HG02885 (cell line): ENCODE results near the gene DLGAP1.
"Not testable (repeated sequence)": the region's sequence is repeated elsewhere in the genome, so short reads cannot be mapped to it uniquely, and the experiment has no call there.

ENCODE experiments used
- ATAC-seq: cut with Tn5 transposase; IDR thresholded peaks from one replicate; pipeline ENCODE4 v1.9.1; 2021; ENCODE audit warnings: mild to moderate bottlenecking; ENCODE audit not compliant: unreplicated experiment, poor library complexity

The DLGAP1 gene

DNA sequence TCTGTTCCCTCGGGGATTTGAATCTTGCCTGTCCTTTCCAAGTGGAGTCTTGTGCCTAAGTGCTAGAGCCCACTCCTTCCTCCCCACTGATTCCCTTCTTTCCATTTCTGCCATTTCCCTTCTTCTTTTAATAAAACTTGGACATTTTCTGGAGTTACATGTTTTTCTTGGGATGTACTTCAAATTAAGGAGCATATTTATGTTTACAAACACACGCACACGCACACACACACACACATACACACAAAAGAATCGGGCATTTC is 850.9 kb downstream of the DLGAP1 start:
- no peak for ATAC-seq

DNA sequence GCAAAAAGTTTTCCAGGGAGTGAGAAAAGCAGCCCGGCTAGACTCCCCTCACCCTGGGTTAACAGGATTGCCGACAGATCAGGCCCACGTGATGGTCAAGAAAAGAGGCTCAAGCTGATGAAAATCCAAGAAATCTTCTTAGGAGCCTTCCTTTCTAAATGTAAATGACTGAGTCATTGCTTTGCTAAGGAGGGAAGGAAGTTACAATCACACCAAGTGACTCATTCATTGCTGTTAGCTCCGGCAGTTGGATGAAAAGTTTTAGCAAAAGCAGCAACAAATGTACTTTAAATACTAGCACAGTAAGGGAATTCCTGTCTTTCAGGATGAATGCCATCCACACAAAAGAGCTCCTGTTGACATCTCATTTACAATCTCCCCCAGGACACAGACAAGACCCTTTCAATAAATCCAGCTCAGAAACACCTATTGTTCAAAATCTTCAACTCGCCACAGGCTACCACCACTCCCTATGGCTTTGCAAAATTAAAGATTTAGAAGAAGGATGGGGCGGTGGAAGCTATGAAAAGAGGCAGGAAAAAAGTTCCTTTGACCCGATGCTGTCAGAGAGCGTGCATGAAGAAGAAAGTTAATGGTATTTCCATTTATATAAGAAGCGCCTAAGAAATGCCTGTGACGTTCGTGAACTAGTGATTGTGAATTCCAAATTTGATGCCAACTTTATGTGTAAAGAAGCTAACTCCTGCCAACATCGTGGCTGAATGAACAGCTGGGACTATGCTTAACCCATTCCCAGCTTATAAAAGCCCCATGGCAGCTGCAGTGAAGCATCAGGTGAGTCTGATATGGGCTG is 851.5 kb downstream of the DLGAP1 start:
- ATAC-seq = peak; percentile 27

DNA sequence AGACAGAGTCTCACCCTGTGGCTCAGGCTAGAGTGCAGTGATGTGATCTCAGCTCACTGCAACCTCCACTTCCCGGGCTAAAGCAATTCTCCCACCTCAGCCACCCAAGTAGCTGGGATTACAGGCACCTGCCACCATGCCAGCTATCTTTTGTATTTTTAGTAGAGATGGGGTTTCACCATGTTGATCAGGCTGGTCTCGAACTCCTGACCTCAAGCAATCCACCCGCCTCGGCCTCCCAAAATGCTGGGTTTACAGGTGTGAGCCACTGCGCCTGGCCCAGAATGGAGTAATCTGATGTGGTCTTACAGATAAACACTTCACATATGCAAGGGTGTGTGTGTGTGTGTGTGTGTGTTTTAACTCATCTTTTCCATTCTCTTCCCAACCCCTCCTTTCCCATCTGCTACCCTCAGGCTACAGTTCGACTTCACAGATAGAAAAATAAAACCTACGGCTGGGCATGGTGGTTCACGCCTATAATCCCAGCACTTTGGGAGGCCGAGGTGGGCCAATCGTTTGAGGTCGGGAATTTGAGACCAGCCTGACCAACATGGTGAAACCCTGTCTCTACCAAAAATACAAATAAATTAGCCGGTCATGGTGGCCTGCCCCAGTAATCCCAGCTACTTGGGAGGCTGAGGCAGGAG is 853.9 kb downstream of the DLGAP1 start:
- ATAC-seq = not testable (repeated sequence)

DNA sequence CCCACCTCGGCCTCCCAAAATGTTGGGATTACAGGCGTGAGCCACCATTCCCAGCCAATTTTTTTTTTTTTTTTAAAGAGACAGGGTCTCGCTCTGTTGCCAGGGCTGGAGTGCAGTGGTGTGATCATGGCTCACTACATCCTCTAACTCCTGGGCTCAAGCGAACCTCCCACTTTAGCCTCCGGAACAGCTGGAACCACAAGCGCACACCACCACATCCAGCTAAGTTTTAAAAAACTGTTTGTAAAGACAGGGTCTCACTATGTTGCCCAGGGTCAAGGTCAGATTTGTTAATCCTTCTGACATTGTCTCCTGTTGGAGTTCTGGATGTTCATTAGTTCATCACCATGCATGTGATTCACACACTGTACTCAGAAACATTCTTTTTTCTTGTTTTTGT is 855.2 kb downstream of the DLGAP1 start:
- no peak for ATAC-seq

DNA sequence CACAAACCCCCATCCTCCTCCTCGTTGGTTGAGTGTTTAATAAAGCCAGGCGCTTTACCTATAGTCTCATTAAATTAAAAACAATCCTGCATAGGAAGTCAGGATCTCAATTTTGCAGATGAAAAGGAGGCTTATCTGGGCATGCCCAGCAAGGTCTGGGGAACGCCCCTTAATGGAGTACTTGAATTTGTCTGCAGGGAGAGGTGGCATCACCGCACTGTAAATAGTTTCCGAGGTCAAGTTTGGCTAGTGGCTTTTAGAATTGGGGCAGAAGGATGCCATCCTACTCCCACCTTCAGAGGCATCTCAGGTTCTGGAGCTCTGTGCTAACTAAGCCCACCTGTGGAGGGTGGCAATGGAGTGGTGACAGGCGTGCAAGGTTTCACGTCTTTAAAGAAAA is 855.9 kb downstream of the DLGAP1 start:
- ATAC-seq = no peak

DNA sequence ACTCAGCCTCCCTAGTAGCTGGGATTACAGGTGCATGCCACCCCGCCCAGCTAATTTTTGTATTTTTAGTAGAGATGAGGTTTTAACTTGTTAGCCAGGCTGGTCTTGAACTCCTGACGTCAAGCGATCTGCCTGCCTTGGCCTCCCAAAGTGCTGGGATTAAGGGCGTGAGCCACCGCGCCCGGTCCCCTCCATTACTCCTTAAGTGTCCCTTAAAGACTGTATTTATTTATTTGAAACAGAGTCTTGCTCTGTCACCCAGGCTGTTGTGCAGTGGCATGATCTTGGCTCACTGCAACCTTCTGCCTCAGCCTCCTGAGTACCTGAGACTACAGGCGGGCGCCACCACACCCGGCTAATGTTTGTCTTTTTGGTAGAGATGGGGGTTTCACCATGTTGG is 856.5 kb downstream of the DLGAP1 start:
- ATAC-seq = no peak

DNA sequence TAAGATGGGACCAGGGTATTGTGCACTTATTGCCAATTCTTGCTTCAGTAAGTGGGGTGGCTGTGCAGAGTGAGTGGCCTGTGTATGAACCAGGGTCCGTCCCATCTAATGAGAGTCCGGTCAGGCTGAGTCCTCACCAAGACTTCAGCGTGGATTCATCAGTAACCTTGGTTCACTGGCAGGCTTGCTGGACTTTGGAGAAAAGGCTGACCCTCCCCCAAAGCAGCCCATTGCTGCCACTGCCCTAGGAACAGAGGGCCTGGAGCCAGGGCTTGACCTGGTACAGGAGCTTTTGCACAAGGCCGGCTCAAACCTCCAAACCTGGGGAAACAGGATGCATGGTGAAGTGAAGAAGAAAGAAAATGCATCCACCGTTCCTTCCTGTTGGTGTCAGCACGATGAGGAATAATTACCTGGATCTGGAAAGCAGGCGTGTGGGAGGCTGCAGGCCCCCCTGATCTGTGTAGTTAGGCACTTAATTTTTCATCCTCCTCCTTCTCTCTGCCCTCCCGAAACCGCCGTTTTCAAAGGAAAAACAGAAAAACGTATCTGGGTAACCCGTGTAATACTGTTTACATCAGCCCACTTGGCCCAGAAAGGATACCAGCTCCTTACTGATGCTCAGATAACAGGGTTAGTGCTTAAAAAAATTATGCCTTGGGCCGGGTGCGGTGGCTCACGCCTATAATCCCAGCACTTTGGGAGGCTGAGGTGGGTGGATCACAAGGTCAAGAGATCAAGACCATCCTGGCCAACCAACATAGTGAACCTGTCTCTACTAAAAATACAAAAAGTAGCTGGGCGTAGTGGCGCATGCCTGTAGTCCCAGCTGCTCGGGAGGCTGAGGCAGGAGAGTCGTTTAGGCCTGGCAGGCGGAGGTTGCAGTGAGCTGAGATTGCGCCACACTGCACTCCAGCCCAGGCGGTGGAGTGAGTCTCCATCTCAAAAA is 857.4 kb downstream of the DLGAP1 start:
- ATAC-seq = no peak

DNA sequence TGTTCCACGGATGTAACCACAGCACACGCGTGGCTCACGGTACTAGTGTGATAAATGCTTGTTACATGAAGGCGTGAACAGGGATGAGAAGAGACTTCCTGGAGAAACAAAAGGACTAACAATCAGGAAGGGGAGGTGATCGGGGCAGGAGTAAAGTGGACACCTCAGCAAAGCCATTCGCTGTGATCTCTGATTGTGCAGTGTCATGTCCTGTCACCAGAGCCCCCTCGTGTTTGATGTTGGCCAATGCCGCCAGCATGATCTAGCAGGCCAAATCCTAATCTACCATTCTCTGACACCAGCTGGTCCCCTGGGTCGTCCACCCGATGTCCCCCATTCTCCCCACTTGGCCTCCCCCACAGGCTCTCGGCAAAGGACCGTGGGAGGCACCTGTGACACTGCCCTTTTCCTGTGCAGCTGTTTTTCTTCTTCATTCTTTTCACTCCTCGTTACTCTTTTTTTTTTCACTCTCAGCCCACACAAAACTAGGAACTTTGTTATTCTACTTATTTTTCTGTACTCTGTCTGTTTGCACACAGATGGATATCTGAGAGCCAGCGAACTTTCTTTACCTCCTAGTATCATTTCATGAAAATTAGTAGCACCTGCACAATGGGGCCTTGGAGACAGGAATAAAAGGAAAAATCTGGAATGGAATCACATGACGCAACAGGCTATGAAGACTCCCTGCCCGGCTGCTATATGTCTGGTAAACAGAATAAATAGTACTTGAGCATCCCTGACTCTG is 858.3 kb downstream of the DLGAP1 start:
- ATAC-seq = peak; percentile 35

DNA sequence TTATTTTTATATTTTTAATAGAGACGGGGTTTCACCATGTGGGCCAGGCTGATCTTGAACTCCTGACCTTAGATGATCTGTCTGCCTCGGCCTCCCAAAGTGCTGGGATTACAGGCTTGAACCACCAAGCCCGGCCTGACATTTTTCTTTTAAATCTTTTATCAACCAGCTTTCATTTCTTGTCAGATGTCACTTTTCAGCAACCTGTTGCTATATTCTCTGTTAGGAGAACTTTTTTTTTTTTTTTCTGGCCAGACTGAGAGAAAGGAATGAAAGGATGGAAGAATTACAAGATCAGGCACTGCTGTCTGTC is 858.8 kb downstream of the DLGAP1 start:
- no peak for ATAC-seq

DNA sequence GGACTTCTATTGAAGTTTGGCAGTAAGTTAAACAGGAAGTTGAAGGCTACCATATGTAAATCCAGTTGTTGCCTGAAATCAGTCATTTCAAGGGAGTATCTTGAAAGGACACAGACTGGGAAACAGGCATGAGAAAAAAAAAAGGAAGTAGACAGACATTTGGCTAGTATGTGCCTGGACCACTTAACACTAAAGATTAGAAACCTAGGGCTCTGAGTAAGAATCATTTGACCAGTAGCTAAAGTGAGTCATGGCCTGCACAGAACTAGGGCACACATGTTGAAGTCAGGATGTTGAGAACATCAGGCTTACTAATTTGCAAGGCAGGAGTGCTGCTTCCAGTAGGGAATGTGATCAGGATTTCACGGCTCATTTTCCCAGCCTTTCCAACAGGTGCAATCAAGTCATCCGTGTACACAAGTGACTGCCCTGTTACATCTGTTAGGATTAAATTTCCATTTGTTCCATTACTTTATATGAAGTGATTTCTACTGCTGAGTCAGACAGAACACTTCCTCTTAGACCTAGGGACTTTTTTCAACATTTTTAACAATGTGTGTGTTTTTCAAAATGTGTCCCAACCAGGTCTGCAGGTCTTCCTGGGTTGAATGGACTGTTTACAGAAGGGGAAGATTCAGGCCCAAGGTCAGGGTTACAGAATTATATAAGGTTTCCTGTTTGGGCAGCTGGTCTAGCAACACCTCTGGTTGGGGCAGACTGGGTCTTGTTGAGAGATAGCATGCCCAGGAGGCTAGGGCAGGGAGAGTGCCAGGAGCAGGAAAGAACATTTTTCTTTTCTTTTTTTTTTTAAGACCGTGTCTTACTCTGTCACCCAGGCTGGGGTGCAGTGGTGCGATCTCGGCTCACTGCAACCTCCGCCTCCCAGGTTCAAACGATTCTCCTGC is 859.5 kb downstream of the DLGAP1 start:
- peak; percentile 57 for ATAC-seq

DNA sequence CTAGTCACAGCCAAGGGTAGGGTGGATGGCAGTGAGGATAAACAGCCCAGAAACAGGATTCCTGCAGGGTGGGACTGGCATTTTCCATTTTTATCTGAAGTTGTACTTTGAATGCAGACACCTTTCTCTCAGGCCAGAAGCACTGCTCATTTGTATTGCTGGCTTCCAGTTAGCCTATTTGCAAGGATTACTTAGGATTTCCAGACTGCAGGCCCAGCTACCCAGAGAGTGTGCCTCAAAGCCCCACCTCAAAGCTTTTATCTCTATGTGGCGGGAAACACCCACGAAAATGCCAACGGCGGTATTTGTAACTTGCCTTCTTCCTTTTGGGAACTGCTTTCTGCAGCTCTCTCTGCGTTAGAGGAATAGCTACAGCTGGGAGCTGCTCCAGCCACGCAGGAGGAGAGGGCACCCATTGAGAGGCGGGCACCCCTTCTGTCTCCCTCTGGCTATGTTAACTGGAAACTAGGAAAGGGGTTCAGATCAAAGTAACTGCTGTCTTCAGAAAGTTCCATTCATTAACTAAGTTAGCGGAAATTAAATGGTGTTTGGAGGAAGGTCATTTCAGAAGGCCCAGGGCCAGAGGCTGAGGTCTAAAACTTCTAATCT is 860.2 kb downstream of the DLGAP1 start:
- ATAC-seq = no peak

DNA sequence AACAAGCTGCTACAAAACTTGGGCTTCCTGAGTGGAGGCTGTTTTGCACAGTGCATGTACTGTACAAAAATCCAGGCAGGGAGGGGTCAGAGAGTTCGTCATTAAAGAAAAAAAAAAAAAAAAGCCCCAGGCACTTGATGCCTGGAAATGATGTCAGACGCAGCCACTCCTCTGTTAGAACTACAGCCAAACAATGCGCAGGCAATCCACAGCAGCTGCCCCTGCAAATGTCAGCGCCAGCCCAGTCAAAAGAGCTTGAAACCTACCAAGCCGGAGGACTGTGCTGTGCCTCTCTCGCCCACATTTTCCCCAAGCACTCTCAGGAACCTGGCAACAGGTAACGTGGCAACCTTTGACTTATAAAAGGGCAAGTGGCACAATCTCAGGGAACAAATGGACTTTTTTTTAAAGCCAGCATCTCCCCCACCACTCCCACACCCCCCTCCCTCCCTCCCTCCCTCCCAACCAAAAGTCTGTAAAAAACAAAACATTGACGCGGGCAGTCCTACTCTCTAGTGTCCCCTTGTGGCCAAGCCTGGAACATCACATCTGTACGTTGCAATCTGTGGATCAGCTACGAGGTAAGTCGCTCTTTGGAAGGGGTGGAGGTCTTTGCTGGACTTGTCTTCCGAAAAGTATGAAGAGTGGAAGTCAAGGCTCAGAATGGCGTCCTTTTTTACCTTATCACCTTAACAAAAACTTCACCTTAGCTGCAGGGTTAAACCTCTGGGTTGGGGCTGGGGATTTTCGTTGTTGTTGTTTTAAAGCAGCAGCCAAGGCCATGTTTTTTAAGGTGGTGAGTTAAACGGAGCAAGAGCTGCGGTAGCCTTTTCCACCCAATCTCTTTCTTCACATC is 861.0 kb downstream of the DLGAP1 start:
- peak; percentile 57 for ATAC-seq

DNA sequence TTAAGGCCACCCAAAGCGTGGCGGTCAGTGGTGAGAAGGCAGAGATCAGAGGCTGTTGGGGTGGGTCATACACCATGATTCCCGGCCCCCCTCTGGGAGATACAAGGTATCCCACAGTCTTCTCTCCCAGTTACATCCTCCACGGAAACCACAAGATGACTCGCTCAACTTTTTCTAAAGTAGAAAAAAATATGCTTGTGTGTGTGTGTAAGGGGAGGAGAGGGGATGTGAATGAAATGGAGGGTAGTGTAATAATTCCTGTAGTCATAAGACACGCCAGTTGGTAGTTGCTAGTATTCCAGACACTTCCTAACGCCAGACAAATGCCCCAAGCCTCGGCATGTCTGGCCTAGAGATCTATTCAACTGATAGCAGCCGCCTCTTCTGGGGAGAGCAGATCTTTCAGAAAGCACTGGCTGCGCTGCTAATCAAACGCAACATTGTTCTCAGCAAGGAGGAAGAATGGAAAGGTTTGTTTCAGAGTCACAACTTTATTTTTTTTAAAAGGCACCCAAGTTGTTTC is 861.7 kb downstream of the DLGAP1 start:
- ATAC-seq = no peak

DNA sequence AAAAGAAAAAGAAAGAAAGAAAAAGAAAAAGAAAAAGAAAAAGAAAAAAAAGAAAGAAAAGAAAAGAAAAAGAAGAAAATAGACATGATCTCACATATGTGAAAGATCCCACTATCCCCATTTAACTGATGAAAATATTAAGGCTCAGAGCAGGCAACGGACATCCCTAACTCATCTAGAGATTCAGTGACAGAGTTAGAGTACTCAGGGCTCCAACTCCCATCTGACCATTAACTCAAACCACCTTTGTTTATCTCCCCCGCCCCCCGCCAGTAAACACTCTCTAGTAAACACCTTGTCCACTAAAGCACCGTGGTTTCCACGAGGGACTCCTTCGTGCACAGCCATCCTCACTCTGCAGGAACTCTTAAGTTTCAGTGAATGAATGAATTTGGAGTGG is 862.2 kb downstream of the DLGAP1 start:
- ATAC-seq = no peak

DNA sequence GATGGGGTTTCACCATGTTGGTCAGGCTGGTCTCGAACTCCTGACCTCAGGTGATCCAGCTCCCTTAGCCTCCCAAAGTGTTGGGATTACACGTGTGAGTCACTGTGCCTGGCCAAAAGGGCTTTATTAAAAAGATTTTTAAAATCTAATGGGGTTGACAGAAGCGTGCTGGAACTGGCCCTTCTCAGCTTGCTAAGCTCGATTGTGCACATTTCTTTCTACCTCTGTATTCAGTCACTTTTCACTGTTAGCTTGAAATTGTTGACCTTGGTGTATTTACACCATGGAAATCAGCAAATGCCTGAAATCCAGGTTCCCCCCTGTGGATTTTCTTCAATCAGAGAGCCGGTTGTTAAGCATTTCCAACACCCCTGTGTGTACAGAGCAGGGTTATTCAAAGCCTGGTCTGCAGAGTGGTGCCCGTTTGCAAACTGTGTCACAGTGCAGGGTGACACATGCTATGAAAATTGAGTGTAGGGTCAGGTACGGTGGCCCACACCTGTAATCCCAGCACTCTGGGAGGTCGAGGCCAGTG is 864.9 kb downstream of the DLGAP1 start:
- no peak for ATAC-seq

DNA sequence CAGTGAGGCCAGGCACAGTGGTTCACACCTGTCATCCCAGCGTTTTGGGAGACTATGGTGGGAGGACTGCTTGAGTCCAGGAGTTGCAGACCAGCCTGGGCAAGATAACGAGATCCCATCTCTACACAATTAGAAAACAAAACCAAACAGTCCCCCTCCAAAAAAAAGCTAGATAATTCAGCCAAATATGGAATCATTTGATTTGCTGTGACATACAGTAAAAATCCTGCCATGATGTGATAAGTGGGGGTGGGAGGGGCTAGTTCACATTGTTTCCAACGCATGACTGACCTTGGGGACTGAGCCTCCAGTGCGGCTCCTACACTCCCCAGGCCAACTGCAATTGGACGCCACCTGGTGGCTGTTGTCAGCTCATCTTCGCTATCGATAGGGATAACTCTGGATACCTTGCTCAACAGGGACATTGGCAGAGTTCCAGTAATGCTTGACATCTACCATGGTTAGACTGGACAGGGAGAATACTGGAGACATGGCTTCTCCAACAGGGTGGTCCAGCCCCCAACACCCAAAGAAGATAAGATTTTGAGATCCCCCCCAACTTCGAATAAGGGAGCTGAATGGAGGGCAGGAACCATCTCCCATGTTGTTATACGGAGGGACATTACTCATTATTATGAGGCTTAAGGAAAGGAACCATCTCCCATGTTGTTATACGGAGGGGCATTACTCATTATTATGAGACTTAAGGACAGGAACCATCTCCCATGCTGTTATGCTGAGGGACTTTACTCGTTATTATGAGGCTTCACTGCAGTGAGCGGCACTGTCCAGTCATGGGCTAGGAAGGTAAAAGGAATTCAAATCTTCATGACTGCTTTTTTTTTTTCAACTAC is 869.2 kb downstream of the DLGAP1 start:
- peak; percentile 32 for ATAC-seq

DNA sequence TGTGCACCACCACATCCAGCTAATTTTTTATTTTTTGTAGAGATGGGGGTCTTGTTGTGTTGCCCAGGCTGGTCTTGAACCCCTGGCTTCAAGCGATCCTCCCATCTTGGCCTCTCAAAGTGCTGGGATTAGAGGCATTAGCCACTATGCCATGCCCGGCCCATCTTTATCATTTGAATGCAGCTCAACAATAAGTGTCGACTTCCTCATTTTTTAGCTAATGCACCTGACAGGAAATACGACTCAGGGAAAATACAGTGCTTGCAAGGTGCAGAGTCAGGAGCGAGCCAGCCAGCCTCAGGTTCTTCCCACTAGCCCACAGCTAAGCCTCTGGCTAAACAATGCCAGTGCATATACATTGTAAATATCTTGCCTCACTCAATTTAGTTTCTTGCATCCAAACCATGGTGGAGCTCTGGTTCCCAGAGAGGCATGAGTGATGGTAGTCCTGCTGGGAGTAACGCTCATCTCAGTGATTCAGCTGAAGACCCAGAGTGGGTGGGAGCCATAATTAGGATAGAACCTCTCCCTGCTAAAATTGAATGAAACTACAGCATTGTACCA is 870.1 kb downstream of the DLGAP1 start:
- no peak for ATAC-seq
